Panc1 (cell line): ENCODE results near the gene DTNB. TPM values are rescaled to one million over a fixed set of nuclear protein-coding genes. Genes with fewer than 3 reads are reported as not detected.

Experiments used
- ATAC-seq: fragments of 200-7000 bp; cut with Tn5 transposase; 2 replicates; pipeline ENCODE4 v1.9.1; 2020; ENCODE audit warnings: mild to moderate bottlenecking, moderate library complexity
- BruUV-seq: library from RNA; stranded (reverse); fragments of 400-500 nt; replicated peaks from 2 replicates; lab custom pipeline; 2021; lab: Mats Ljungman, UMichigan
- CTCF ChIA-PET: fragments of 300-600 bp; sonication (Branson Sonifier 250); formaldehyde crosslinking; loops from one replicate; lab custom pipeline; 2022; ENCODE audit warnings: antibody characterized with exemption; lab: Charles Lee
- POLR2A ChIA-PET: fragments of 300-600 bp; sonication (Branson Sonifier 250); formaldehyde crosslinking; loops from one replicate; lab custom pipeline; 2022; ENCODE audit warnings: antibody characterized with exemption; lab: Charles Lee
- DNase-seq: peaks from one replicate; pipeline ENCODE4 v3.0.0-alpha.2; 2010; ENCODE audit warnings: low read depth, low spot score
- H3K27ac ChIP-seq: 2 replicates; pipeline ENCODE4 v1.5.1; 2011; ENCODE audit warnings: mild to moderate bottlenecking, low read length, inconsistent platforms
- H3K27me3 ChIP-seq: fragments of 200-500 bp; sonication (Bioruptor generic); 2 replicates; pipeline ENCODE4 v1.6.0; 2014; ENCODE audit warnings: low read length, inconsistent platforms; ENCODE audit not compliant: control insufficient read depth, insufficient read depth
- H3K36me3 ChIP-seq: fragments of 200-500 bp; sonication (Bioruptor generic); 2 replicates; pipeline ENCODE4 v1.5.1; 2014; ENCODE audit warnings: inconsistent platforms, mild to moderate bottlenecking, low read length, moderate library complexity; ENCODE audit not compliant: control insufficient read depth, insufficient read depth
- H3K4me1 ChIP-seq: 2 replicates; pipeline ENCODE4 v1.5.1; 2011; ENCODE audit warnings: inconsistent platforms, mild to moderate bottlenecking, low read length, moderate library complexity; ENCODE audit not compliant: control insufficient read depth, insufficient read depth
- H3K4me3 ChIP-seq, 2 experiments: 2 replicates each; pipeline ENCODE4 v1.5.1; 2011 to 2012; ENCODE audit warnings: low read depth in 2 of 2, low read length in 2 of 2, mild to moderate bottlenecking in 2 of 2, inconsistent platforms in 1 of 2, moderate library complexity in 1 of 2
- H3K9me3 ChIP-seq: fragments of 200-500 bp; sonication (Bioruptor generic); 2 replicates; pipeline ENCODE4 v1.5.1; 2014; ENCODE audit warnings: low read depth, mild to moderate bottlenecking, inconsistent platforms, low read length, moderate library complexity; ENCODE audit not compliant: control insufficient read depth, insufficient read depth
- CTCF ChIP-seq: fragments of 450-650 bp; IDR thresholded peaks from 2 replicates; pipeline ENCODE4 v1.5.1; 2017; ENCODE audit warnings: mild to moderate bottlenecking
- POLR2AphosphoS5 ChIP-seq: IDR thresholded peaks from 2 replicates; pipeline ENCODE4 v1.6.1; 2012; ENCODE audit warnings: mild to moderate bottlenecking, low read depth, low read length, moderate library complexity
- REST ChIP-seq, 2 experiments: IDR thresholded peaks; 2 replicates each; pipeline ENCODE4 v1.6.1; 2011 to 2012; ENCODE audit warnings: low read depth in 2 of 2, control low read depth in 1 of 2, low read length in 1 of 2, mild to moderate bottlenecking in 1 of 2, moderate library complexity in 1 of 2; ENCODE audit not compliant: insufficient read depth in 1 of 2
- SIN3A ChIP-seq: IDR thresholded peaks from 2 replicates; pipeline ENCODE4 v1.6.1; 2012; ENCODE audit warnings: low read depth, mild to moderate bottlenecking, low read length, moderate library complexity, borderline replicate concordance; ENCODE audit not compliant: insufficient read depth
- TCF7L2 ChIP-seq: IDR thresholded peaks from 2 replicates; pipeline ENCODE4 v1.6.1; 2011; ENCODE audit warnings: mild to moderate bottlenecking, low read depth, low read length, inconsistent platforms
- in situ Hi-C: cut with HindIII; loops from 2 replicates; pipeline ENCODE4 v1.10.0; 2016; ENCODE audit warnings: low sequenced_read_pairs, low pct_unique_long_range_greater_than_20kb
- intact Hi-C: fragments of 100-400 bp; cut with micrococcal nuclease; formaldehyde crosslinking; loops from one replicate; pipeline ENCODE4 v1.10.0; 2022; ENCODE audit not compliant: unreplicated experiment
- total RNA-seq: library from RNA; stranded (reverse); gene quantifications from one replicate; pipeline ENCODE4 v1.2.1, GENCODE V29; 2021; ENCODE audit not compliant: unreplicated experiment

The DTNB gene
- total RNA-seq, 1 experiment from 2014 or later = 37.8 TPM

- no peak for ATAC-seq
Measured at GRCh38 chr2:25448808-25449207, 224.6 kb downstream of the DTNB start.

GRCh38 chr2:25447018-25447417 lies 226.4 kb downstream of the DTNB start:
- POLR2A ChIA-PET = interaction anchor here (0.7 kb wide), 1 partner anchor 17 kb away, joined by 7 read pairs; no protein-coding TSS in a partner anchor
- BruUV-seq = no TSS peak
- Histone ChIP-seq H3K4me3 (no peak overlapping the region), H3K4me1 (no peaks in the 10 kb centered on the region), H3K9me3 (no peaks in the 10 kb centered on the region), H3K27ac (no peak overlapping the region), H3K27me3 (no peaks in the 10 kb centered on the region), H3K36me3 (no peaks in the 10 kb centered on the region)
- DNase-seq (no peak), ATAC-seq (no peak)
- CTCF ChIA-PET = no interaction called here
- in situ Hi-C loops (no loop called here), intact Hi-C loops (no loop called here)
- TF ChIP-seq SIN3A (no peak), POLR2AphosphoS5 (no peak), TCF7L2 (no peak), CTCF (no peak), REST (IDR thresholded peaks at IDR 0.05; ENCODE audit: insufficient read depth in 1 of 2, low read depth in 2 of 2, low read length in 1 of 2) (no peak)

More at GRCh38 chr2:25448808-25449207, 224.6 kb downstream of the DTNB start:
- no peak for DNase-seq
- TF ChIP-seq TCF7L2 (no peak), POLR2AphosphoS5 (no peak), REST (IDR thresholded peaks at IDR 0.05; ENCODE audit: insufficient read depth in 1 of 2, low read depth in 2 of 2, low read length in 1 of 2) (no peak), CTCF (no peak), SIN3A (no peak)
- no peak overlapping the region for H3K27ac ChIP-seq
- in situ Hi-C loops = no loop called here
- H3K4me1 ChIP-seq = no peaks in the 10 kb centered on the region
- ChIA-PET POLR2A (no interaction called here), CTCF (no interaction called here)
- H3K9me3 ChIP-seq = no peaks in the 10 kb centered on the region
- intact Hi-C loops = no loop called here
- H3K27me3 ChIP-seq = no peaks in the 10 kb centered on the region
- H3K4me3 ChIP-seq = no peak overlapping the region
- no TSS peak for BruUV-seq
- no peaks in the 10 kb centered on the region for H3K36me3 ChIP-seq
